Measurements from ENCODE around the gene TMEM89. TPM values are rescaled to one million over a fixed set of nuclear protein-coding genes. Genes with fewer than 3 reads are reported as not detected.

TMEM89 gene
- polyA plus RNA-seq, 1 donor (not counting 4 experiments of a cell fraction or from before 2014, with no cell fraction given): not detected

- H3K27me3 ChIP-seq (ENCODE audit: control insufficient read depth, extremely low read depth, insufficient read depth, low read length): peaks cover 15% of the 10 kb centered on the region
- TF ChIP-seq CTCF (optimal IDR thresholded peaks at IDR 0.05 in 1 of 3, IDR thresholded peaks at IDR 0.05 in 1 of 3, conservative IDR thresholded peaks at IDR 0.05 in 1 of 3; ENCODE audit: extremely low read depth in 1 of 3, insufficient read depth in 2 of 3, low read length in 3 of 3): no peak
- TF ChIP-seq EZH2 (IDR thresholded peaks at IDR 0.05; ENCODE audit: low read length): no peak
- no peaks in the 10 kb centered on the region for H4K20me1 ChIP-seq (ENCODE audit: control insufficient read depth, extremely low read depth, insufficient read depth, low read length)
- H3K9me3 ChIP-seq (ENCODE audit: control insufficient read depth, low read depth, low read length): no peaks in the 10 kb centered on the region
- FAIRE-seq (peak; percentile 70), DNase-seq (ENCODE audit: low read depth, low spot score) (peak; percentile 44)
- no peaks in the 10 kb centered on the region for H3K9me1 ChIP-seq (ENCODE audit: control insufficient read depth, extremely low read depth, insufficient read depth, low read length)
- dilution Hi-C loops (cut with MboI; ENCODE audit: extremely low pct_ligation_motif_present, low sequenced_read_pairs): no loop called here
- H3K79me2 ChIP-seq (ENCODE audit: control insufficient read depth, insufficient read depth, low read length): no peaks in the 10 kb centered on the region
- peaks cover 5% of the 10 kb centered on the region for H3K4me1 ChIP-seq (ENCODE audit: control insufficient read depth, extremely low read depth, insufficient read depth, low read length)
- H3K4me2 ChIP-seq (ENCODE audit: control insufficient read depth, extremely low read depth, insufficient read depth, low read depth, low read length): peak within 1 kb of the TSS; percentile 89
- peak within 1 kb of the TSS; percentile 50 to 70 (median 54) for H3K4me3 ChIP-seq (ENCODE audit: control insufficient read depth in 2 of 3, extremely low read depth in 1 of 3, insufficient read depth in 2 of 3, low read depth in 1 of 3, low read length in 3 of 3)
- H3K36me3 ChIP-seq (ENCODE audit: control insufficient read depth in 2 of 2, extremely low read depth in 1 of 2, insufficient read depth in 2 of 2, low read length in 2 of 2): no peaks in the 10 kb centered on the region
- H3K27ac ChIP-seq (ENCODE audit: control insufficient read depth, insufficient read depth, low read length): peak within 1 kb of the TSS; percentile 87
- H2AFZ ChIP-seq (ENCODE audit: control insufficient read depth, low read length): peak within 1 kb of the TSS; percentile 63
- H3K9ac ChIP-seq (ENCODE audit: control insufficient read depth, extremely low read depth, insufficient read depth, low read length): peak within 1 kb of the TSS; percentile 85
Measured at GRCh38 chr3:48662753-48663488, 41.4 kb upstream of the TMEM89 start, which contains the start of gene CELSR3. TSS of gene CELSR3 (minus strand) at chr3:48662886. CDS start at chr3:48662634, 252 bp downstream.

DNA sequence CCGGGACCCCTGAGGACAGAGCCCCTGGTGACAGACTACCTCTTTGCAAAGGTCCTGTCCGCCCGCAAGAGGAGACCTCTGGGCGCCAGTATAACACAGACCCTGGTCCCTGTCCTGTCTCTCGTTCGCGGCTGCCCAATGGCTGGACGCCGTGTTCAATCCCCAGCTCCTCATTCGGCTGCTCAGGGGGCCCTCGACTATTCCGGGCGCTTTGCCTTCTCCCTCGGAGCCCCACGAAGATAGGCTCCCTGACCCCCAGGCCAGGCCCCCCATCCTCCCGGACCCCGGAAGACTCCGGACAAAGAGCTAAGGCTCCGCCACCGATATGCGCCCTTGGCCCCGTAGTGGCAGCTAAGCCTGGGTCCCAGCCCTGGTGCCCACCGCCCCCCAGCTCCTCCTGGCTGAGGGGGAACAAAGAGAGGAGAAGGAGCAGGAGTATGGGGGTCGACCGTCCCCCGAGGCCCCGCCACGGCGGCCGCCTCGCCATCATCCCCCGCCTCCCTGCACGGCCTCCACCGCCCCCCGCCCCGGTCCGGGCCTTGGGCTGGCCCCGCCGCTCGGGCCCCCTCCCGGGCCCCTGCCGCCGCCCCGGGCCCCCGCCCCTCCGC lies 40.7 kb upstream of the TMEM89 start:
- FAIRE-seq (no peak), DNase-seq (ENCODE audit: low read depth, low spot score) (no peak)
- Histone ChIP-seq H3K4me3 (ENCODE audit: control insufficient read depth in 2 of 3, extremely low read depth in 1 of 3, insufficient read depth in 2 of 3, low read depth in 1 of 3, low read length in 3 of 3) (peak overlapping the region in 1 of 3 experiments; percentile 50), H3K9me1 (ENCODE audit: control insufficient read depth, extremely low read depth, insufficient read depth, low read length) (no peaks in the 10 kb centered on the region), H3K27ac (ENCODE audit: control insufficient read depth, insufficient read depth, low read length) (no peak overlapping the region), H3K27me3 (ENCODE audit: control insufficient read depth, extremely low read depth, insufficient read depth, low read length) (peaks cover 15% of the 10 kb centered on the region), H3K4me2 (ENCODE audit: control insufficient read depth, extremely low read depth, insufficient read depth, low read depth, low read length) (peak overlapping the region; percentile 45), H3K4me1 (ENCODE audit: control insufficient read depth, extremely low read depth, insufficient read depth, low read length) (peaks cover 5% of the 10 kb centered on the region), H3K9ac (ENCODE audit: control insufficient read depth, extremely low read depth, insufficient read depth, low read length) (no peak overlapping the region), H3K79me2 (ENCODE audit: control insufficient read depth, insufficient read depth, low read length) (no peaks in the 10 kb centered on the region), H3K36me3 (ENCODE audit: control insufficient read depth in 2 of 2, extremely low read depth in 1 of 2, insufficient read depth in 2 of 2, low read length in 2 of 2) (no peaks in the 10 kb centered on the region), H2AFZ (ENCODE audit: control insufficient read depth, low read length) (no peak overlapping the region), H4K20me1 (ENCODE audit: control insufficient read depth, extremely low read depth, insufficient read depth, low read length) (no peaks in the 10 kb centered on the region), H3K9me3 (ENCODE audit: control insufficient read depth, low read depth, low read length) (no peaks in the 10 kb centered on the region)
- TF ChIP-seq EZH2 (IDR thresholded peaks at IDR 0.05; ENCODE audit: low read length): no peak
- TF ChIP-seq CTCF (optimal IDR thresholded peaks at IDR 0.05 in 1 of 3, IDR thresholded peaks at IDR 0.05 in 1 of 3, conservative IDR thresholded peaks at IDR 0.05 in 1 of 3; ENCODE audit: extremely low read depth in 1 of 3, insufficient read depth in 2 of 3, low read length in 3 of 3): no peak
- dilution Hi-C loops (cut with MboI; ENCODE audit: extremely low pct_ligation_motif_present, low sequenced_read_pairs): no loop called here
